ENCODE data around the gene ANKRD42. TPM values are rescaled to one million over a fixed set of nuclear protein-coding genes. Genes with fewer than 3 reads are reported as not detected.
A peak's percentile ranks its signal among the peaks of the same experiment; 100 is the strongest.

The ANKRD42 gene
- total RNA-seq, 2 donors from 2014 or later: 8.3 to 9.6 TPM

DNA sequence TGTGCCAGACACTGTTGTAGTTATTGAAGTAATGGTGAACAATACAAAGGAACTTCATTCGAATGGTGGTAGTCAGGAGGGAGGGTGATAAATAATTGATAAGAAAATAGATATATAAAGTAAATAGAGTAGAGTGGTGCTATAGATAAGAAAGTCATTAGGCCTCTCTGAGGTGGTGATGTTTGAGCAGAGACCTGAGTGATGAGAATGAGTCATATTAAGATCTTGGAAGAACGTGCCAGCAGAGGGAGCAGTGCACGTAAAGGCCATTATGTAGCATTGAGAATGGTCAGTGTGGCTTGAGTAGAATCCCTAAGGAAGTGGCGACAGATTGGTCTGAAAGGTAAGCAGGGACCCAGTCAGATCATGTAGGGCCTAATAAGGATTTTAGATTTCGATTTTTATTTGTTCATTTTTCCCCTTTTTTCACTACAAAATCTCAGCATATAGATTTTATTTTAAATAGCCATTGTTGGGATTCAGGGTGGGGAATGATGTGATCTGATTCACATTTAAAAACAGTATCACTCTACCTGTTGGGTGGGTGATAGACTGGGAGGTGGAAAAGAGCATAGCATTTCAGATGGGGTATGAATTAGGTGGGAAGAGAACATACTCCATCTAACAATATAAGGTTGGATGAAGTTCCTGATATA, 47.9 kb downstream of the ANKRD42 start:
- intact Hi-C loops (cut with DNase I): no loop called here
- no peak for TF ChIP-seq POLR2A (IDR thresholded peaks at IDR 0.05)
- TF ChIP-seq, protein P1, sequence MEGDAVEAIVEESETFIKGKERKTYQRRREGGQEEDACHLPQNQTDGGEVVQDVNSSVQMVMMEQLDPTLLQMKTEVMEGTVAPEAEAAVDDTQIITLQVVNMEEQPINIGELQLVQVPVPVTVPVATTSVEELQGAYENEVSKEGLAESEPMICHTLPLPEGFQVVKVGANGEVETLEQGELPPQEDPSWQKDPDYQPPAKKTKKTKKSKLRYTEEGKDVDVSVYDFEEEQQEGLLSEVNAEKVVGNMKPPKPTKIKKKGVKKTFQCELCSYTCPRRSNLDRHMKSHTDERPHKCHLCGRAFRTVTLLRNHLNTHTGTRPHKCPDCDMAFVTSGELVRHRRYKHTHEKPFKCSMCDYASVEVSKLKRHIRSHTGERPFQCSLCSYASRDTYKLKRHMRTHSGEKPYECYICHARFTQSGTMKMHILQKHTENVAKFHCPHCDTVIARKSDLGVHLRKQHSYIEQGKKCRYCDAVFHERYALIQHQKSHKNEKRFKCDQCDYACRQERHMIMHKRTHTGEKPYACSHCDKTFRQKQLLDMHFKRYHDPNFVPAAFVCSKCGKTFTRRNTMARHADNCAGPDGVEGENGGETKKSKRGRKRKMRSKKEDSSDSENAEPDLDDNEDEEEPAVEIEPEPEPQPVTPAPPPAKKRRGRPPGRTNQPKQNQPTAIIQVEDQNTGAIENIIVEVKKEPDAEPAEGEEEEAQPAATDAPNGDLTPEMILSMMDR (IDR thresholded peaks at IDR 0.05): peak in 6 of 7 experiments; percentile 42 to 71 (median 65)
- DNase-seq: peak; percentile 71 to 83 (median 74)
- no peak overlapping the region for H3K27ac ChIP-seq
- peaks cover 2% of the 10 kb centered on the region for H3K4me1 ChIP-seq
- no peak overlapping the region for H3K4me3 ChIP-seq
- 16% methylated on average over 5 of the region's 5 CpGs for WGBS, 2 donors
- no peaks in the 10 kb centered on the region for H3K9me3 ChIP-seq
- H3K36me3 ChIP-seq (replicated peaks in 1 of 2; ENCODE audit: insufficient read depth in 1 of 2, low read depth in 2 of 2): no peaks in the 10 kb centered on the region
- no peaks in the 10 kb centered on the region for H3K27me3 ChIP-seq
- peak; percentile 88 for ATAC-seq

DNA sequence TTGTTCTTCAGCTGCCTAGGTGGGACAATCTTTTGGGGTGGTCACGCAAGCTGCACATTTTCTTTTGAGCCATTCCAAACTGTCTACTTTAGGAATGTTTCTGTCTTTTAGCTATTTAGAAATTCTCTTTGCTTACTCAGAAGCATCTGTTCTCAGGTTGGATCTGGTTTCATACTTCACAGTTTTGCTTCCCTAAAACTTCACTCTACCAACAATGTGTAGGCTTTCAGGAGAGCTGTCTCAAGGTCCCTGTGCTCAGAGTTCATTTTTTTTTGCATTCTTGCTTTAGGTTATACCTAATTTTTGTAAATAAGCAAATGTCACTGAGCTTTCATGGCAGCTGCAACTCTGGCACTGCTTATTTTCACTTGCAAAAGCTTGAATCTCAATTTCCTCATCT, 55.9 kb downstream of the ANKRD42 start:
- DNase-seq: no peak
- intact Hi-C loops (cut with DNase I): no loop called here
- Histone ChIP-seq H3K9me3 (no peaks in the 10 kb centered on the region), H3K36me3 (replicated peaks in 1 of 2; ENCODE audit: insufficient read depth in 1 of 2, low read depth in 2 of 2) (no peaks in the 10 kb centered on the region), H3K4me1 (no peaks in the 10 kb centered on the region), H3K27me3 (no peaks in the 10 kb centered on the region), H3K4me3 (no peak overlapping the region), H3K27ac (no peak overlapping the region)
- TF ChIP-seq POLR2A (IDR thresholded peaks at IDR 0.05): no peak
- TF ChIP-seq, protein P1 (IDR thresholded peaks at IDR 0.05): no peak
- ATAC-seq: no peak
- WGBS, 2 donors: 100% methylated on average over 1 of the region's 1 CpG

DNA sequence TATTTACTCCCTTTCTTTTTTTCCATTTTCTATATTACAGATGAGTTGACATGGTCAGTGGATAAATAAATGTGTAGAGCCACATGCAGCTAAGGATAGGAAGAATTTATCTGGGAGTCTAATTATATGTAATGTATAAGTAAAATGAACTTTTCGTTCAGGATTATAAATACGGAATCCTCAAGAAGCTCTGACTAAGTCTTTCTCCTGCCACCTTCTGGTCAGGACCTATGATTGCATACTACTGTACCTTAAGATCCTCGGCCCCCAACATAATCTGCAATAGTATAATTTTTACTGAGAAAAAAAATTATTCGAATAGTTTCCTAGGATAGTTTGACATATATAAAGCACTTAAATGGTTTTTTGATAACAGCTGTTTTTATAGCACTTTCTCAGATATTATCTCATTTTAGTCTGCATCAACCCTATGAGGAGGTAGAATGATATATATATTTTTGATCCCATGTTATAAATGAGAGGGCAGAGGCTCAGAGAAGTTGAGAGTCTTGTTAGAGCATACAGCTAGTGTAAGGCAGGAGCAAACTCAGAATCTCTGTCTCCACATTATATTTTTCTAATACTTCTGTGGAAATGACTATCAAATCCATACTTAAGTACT, 56.6 kb downstream of the ANKRD42 start:
- WGBS, 2 donors: 4 to 5% methylated on average over 4 of the region's 4 CpGs
- intact Hi-C loops (cut with DNase I): no loop called here
- Histone ChIP-seq H3K27ac (no peak overlapping the region), H3K4me1 (no peaks in the 10 kb centered on the region), H3K36me3 (replicated peaks in 1 of 2; ENCODE audit: insufficient read depth in 1 of 2, low read depth in 2 of 2) (no peaks in the 10 kb centered on the region), H3K9me3 (no peaks in the 10 kb centered on the region), H3K27me3 (no peaks in the 10 kb centered on the region), H3K4me3 (no peak overlapping the region)
- ATAC-seq (peak; percentile 77), DNase-seq (peak in 1 of 4 donors; percentile 24)
- TF ChIP-seq, protein P1 (IDR thresholded peaks at IDR 0.05): peak; percentile 23 to 64 (median 58)
- TF ChIP-seq POLR2A (IDR thresholded peaks at IDR 0.05): no peak

DNA sequence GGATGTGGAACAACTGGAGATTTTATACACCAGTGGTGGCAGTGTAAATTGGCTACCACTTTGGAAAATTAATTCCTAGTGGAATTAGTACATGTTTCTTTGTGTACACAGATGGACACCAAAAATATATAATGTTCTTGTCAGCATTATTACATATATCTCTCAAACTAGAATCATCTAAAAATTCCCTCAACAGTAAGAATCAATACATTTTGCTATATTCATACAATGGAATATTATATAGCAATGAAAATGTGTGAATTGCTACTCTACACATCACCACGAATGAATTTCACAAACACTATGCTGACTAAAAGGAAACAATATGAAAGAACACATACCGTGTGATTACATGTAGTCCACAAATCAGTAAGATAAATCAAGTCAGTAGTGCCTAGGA, 58.8 kb downstream of the ANKRD42 start:
- Histone ChIP-seq H3K27me3 (no peaks in the 10 kb centered on the region), H3K4me1 (peaks cover 10% of the 10 kb centered on the region), H3K4me3 (no peak overlapping the region), H3K36me3 (replicated peaks in 1 of 2; ENCODE audit: insufficient read depth in 1 of 2, low read depth in 2 of 2) (no peaks in the 10 kb centered on the region), H3K9me3 (no peaks in the 10 kb centered on the region), H3K27ac (no peak overlapping the region)
- 92 to 98% methylated on average over 2 of the region's 2 CpGs for WGBS, 2 donors
- intact Hi-C loops (cut with DNase I): no loop called here
- no peak for DNase-seq
- TF ChIP-seq, protein P1 (IDR thresholded peaks at IDR 0.05): no peak
- TF ChIP-seq POLR2A (IDR thresholded peaks at IDR 0.05): no peak
- no peak for ATAC-seq
